Hematopoietic multipotent progenitor cell treated with erythropoietin and hydrocortisone succinate and interleukin-3 and kit ligand, for 15 days (in vitro differentiated cells): ENCODE data around the gene GCLM.
"Not testable (repeated sequence)": the region's sequence is repeated elsewhere in the genome, so short reads cannot be mapped to it uniquely, and the experiment has no call there.

Experiments
- DNase-seq: peaks from one replicate; pipeline ENCODE4 v3.0.0-alpha.2; 2015; ENCODE audit warnings: low spot score

Gene GCLM, protein sequence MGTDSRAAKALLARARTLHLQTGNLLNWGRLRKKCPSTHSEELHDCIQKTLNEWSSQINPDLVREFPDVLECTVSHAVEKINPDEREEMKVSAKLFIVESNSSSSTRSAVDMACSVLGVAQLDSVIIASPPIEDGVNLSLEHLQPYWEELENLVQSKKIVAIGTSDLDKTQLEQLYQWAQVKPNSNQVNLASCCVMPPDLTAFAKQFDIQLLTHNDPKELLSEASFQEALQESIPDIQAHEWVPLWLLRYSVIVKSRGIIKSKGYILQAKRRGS

DNA sequence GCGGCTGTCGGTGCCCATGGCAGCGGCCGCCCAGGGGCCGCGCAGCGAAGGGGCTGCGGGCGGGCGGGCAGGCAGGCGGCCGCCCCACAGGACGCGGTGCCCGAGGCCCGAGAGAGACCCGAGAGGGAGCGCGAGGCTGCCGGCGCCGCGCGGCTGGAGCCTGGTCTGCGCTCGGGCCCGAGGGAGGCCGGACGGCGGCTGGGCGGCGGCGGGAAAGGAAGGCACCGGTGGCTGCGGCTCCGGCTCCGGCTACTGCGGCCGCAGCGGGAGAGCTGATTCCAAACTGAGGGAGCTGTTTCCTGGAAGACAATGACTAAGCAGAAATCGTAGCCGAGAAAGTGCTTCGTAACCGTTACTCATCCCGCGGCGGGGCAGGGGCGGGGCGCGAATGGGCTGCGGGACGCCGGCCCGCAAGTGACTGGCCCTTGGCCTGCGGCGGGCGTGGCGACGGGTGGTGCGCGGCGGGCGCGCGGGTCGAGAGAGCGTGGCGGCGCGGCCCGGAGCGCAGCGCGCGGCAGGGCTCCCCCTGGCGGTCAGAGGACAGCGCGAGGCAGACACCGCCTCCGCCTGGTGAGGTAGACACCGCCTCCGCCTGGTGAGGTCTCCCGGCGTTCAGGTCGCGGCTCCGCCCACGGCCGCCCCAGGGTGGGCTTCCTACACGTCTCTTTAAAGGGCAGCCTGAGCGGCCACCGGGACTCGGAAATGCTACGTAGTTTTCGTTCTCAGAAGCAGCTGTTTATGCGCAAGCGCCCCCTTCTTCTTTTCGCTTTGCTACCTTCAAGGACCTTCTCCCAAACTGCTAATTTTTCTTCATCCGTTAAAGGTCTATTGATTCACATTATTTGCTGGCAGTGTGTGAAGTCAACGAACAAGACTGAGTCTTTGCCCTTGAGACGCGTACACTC, at the start of gene GCLM:
TSS of gene GCLM (minus strand) at position 285 of the 905 bp plus-strand sequence. CDS start at position 18, 267 bp downstream.
- DNase-seq, result peak; percentile 98

DNA sequence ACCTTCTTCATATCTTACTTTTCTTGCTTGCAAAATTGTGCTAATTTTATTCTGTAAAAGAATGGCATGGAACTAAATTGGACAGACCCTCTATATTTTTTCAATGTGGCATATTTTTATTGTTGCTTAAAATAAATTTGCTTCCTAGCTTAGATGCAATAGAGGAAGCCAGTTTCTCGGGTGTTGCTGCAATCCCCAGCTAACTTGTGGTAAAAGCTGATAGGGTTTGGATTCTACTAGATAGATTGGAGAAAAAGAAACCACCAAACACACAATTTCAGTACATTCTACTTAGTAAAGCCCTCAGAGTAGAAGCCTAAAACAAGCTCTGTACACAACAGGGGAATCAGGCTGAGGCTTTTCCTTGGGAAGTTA, 49.5 kb upstream of the GCLM start:
- DNase-seq, result no peak

- DNase-seq, result no peak
Measured at GRCh38 chr1:93958032-93958725, 48.9 kb upstream of the GCLM start.

- DNase-seq, result no peak
Measured at GRCh38 chr1:93955765-93956164, 46.5 kb upstream of the GCLM start.

DNA sequence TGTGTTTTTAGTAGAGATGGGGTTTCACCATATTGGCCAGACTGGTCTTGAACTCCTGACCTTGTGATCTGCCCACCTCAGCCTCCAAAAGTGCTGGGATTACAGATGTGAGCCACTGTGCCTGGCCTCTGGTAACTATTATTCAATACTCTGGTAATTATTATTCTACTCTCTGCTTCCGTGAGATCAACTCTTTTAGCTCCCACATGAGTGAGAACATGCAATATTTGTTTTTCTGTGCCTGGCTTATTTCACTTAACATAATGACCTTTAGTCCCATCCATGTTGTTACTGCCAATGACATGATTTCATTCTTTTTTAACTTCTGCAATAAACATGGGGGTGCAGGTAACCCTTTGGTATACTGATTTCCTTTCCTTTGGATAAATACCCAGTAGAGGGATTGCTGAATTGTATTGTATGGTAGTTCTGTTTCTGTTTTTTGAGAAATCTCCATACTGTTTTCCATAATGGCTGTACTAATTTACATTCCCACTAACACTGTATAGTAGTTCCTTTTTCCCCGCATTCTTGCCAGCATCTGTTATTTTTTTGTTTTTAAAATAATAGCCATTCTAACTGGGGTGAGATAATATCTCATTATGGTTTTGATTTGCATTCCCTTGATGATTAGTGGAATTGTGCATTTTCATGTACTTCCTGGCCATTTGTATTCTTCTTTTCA, 37.9 kb upstream of the GCLM start:
- DNase-seq, result not testable (repeated sequence)

- DNase-seq, result no peak
Measured at GRCh38 chr1:93938461-93939145, 29.4 kb upstream of the GCLM start.

- DNase-seq, result no peak
Measured at GRCh38 chr1:93937997-93938396, 28.8 kb upstream of the GCLM start.

- DNase-seq, result peak; percentile 6
Measured at GRCh38 chr1:93925206-93925605, 16.0 kb upstream of the GCLM start.

- DNase-seq, result no peak
Measured at GRCh38 chr1:93919780-93920179, 10.6 kb upstream of the GCLM start.

DNA sequence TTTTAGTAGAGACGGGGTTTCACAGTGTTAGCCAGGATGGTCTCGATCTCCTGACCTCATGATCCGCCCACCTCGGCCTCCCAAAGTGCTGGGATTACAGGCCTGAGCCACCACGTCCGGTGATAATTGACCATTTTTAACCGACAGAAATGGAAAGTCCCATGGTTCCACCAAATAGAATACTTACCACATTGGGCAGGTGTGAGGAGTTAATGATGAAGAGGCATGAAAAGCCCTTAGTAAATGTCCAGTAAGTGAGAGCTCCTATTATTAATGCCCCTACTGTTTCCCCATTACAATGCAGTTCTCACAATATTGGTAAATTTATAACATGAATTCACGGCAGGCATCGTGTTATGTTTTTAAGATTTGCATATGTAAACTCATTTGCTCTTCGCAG, 8.1 kb upstream of the GCLM start:
- no peak for DNase-seq

DNA sequence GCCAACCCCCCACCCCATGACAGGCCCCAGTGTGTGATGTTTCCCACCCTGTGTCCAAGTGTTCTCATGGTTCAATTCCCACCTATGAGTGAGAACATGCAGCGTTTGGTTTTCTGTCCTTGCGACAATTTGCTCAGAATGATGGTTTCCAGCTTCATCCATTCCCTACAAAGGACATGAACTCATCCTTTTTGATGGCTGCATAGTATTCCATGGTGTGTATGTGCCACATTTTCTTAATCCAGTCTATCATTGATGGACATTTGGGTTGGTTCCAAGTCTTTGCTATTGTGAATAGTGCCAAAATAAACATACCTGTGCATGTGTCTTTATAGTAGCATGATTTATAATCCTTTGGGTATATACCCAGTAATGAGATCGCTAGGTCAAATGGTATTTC, 1.6 kb upstream of the GCLM start:
- not testable (repeated sequence) for DNase-seq

GRCh38 chr1:93910305-93910704, 1.1 kb upstream of the GCLM start:
- DNase-seq, result no peak

GRCh38 chr1:93908394-93909145, 660 bp downstream of the GCLM start:
- peak; percentile 62 for DNase-seq

GRCh38 chr1:93907718-93908117, 1.5 kb downstream of the GCLM start:
- DNase-seq, result peak; percentile 61

DNA sequence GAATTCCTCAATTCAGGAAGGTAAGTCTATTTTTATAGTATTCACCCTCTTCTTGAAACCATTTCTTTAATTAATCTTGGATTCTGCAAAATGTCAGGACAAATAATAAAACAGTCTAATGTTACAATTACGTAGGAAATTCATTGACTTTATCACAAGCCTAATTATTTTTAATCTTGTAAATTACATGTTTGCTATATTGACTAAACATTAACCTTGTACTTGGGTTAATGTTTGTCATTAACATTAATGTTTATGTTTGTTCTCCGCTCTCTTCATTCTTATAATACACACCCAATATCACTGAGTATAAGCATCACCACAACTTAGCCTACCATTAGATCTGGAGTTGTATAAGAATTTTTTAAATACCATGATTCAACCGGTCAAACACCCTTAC, 2.8 kb downstream of the GCLM start:
- no peak for DNase-seq

DNA sequence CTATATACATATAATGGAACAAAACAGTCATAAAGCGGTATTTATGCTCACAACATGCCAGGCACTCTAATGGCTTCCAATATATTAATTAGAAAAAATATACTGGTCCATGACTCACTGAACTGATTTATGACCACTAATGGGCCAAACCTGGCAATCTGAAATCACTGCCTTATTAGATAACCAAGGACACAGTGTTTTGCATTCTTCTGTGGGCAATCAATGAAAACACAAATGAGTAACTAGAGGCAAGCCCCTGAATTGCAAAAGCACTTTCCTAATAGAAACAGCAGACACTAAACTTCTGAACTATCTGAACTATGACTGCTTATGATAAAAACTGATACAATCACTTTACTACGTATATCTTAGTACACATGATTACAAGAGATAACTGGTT, 3.5 kb downstream of the GCLM start:
- DNase-seq, result no peak

- no peak for DNase-seq
Measured at GRCh38 chr1:93905051-93905450, 4.2 kb downstream of the GCLM start.

DNA sequence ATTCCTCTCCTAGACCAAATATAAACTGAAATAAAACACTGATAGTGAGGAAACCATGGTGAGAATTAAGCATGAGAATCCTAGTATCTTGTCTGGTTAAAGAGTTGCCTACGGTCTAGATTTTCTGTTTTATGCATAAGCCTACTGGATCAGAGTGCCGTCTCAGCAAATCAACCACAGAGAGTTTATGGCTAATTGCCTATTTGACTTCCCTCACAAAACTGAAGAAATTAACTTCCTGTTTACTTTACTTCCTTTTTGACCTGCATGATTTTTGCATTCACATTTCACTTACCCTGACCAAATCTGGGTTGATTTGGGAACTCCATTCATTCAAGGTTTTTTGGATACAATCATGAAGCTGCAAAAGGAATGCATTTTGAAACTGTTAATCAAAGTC, 5.0 kb downstream of the GCLM start:
- no peak for DNase-seq

GRCh38 chr1:93900723-93901504, 8.3 kb downstream of the GCLM start:
- no peak for DNase-seq
